Germinal center (tissue), 1 donor: ENCODE data around the gene MYO18A.

ENCODE experiments used
- DNase-seq: peaks from one replicate; pipeline ENCODE4 v3.0.0; 2012; ENCODE audit warnings: mixed read lengths, low spot score

Gene MYO18A

DNA sequence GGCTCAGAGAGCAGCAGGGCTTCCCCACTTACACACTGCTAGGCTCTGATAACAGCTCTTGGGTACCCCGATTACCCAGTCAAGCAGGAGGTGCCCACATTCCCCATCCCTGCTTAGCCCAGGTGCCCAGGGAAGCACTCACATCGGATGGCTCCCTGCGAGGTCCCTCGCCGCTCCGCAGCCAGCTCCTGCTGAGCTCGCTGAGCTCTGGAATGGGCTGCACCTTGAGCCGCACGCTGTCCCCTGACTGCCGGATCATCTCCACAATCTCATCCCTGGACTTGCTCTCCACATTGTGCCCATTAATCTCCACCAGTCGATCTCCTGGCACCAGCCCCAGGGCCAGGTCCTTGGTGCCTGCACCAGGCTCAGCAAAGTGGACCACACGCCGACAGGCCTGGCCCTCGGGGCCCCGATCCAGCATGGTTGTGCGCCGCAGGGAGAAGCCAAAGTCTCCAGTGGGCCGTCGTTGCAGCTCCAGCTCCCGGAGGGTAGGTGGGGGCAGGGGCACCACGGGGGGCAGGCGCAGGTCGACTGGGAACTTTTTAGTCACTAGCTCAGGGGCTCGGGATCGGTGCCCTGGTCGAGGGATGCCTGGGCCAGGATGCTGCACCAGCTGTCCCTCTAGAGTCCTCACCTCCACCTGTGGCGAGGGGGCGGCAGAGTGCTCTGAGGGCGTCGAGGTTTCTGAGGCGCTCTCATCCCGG, 14.2 kb downstream of the MYO18A start:
- no peak for DNase-seq

DNA sequence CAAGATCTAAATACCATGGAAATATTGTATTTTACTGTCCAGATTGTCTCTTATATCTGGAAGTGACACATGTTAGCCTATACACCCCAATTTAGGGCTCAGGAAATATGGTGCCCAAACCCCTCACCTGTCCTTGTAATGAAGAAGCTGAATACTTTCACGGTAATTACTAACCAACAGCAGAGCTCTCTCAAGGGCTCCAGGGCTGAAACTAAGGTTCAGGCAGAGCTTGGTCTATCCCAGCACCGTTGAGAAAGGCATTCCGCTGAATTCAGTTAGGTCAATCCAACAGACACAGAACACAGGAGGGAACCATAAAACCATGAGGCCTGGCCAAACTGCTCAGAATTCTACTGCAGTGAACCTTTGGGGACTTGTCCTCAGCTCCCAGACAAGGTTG, 14.9 kb downstream of the MYO18A start:
- no peak for DNase-seq

DNA sequence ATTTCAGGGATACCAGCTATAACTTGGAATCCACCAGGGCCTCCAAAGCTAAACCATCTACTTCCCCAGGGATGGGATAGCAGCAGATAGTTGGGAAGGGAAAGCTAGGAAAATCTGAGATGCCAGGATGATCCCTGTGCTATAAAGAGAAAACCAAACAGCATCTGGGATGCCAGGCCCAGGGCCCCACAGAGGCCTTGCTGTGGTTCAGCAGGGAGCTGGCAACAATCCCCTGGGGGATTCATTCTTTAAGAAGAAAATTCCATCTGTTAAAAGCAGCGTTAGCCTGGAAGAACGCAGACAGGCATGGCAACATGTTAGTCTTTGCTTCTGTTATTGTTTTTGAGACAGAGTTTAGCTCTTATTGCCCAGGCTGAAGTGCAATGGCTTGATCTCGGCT, 16.6 kb downstream of the MYO18A start:
- DNase-seq = no peak

DNA sequence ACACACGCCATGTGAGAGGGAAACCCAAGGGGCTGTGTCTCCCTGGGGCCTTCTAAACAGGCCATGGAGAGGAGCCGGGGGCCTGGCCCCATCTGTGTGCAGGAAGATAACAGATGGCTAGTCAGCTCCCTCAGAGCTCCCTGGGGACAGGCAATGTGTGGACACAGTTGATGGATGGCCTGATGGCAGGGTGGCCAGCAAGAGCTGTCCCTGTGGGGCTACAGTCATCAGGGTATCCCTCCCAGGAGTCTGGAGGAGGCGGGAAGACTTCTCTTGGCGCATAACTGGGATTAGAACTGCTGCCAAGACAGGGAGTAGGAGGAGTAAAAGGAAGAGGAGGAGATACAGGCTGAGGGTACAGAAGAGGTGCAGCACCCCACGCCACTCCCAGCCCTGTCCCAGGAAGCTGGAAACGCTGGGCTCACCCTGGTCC, 17.3 kb downstream of the MYO18A start:
- DNase-seq = no peak

DNA sequence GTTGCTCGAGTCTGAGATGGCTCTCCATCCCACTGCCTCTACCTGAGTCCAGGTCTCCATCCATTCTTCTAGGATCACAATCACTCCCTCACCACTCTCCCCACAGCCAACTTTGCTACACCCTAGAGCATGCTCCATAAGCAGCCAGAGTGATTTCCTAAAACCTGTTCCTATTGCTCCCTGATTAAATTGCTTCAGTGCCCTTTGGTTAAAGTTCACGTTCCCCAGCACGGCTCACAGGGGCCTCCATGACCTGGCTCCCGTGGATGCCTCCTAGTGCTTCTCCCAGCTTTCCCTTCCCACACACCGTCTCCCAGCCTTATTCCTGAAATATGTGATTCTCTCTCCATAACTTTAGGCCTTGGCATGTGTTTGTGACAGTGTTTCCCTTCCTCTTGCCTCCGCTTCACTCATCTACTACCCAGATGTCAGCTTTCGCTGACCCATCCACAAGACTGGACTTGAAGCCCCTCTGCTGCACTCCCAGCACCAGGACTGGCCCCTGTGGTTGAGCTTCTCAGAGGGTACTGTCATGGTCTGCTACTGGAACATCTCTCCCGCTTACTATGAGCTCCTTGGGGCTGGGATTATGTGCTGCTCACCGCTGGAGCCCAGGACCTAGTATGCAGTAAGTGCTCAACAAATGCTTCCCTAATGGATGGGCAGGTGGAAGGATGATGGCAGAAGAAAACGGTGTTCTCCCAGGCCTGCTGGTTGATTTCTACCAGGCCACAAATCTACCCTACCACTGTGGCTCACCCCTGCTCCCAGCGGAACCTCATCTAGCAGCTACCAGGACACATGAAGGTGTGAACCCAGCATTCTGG, 17.9 kb downstream of the MYO18A start:
- DNase-seq = no peak

DNA sequence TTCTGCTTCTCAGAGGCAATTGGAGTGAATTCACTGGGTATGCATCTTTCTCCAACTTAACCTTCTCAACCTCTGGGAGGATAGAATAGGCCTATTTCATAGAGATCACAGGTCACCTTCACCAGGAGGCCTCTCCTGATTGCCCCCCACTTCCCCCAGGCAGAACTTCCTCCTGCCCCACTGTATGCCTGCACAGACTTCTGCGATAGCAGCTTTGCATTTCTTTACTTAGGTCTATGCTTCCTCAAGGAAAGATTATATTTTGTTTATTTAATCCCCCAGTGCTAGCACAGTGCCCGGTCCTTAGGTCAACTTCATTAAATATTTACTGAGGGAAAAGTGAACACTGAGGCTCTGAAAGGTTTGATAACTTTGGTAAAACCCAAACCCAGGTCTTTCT, 19.9 kb downstream of the MYO18A start:
- DNase-seq = no peak

DNA sequence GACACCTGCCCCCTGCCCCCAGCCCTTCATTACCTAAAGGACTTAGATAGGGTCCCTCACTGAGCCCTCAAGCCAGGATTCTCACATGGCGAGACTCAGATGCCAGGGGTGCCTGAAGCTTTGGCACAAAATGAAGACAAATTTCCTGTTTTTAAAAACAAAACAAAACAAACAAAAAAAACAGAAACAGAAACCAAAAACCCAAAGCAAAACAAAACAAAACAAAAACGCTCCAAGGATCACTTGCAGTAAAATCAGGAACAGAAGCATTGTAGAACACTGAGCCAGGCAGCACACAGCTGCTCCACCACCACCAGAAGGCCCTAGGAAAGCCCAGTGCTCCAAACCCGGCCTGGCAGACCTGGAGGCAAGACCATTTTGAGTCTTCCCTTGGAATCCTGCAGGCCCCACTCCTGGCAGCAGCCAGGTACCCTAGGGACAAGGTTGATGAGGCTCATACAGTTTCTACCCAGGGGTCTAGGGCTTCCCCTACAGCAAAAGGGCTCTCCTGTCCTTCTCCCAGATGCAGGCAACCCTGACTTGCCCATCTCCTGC, 20.8 kb downstream of the MYO18A start:
- DNase-seq = no peak

DNA sequence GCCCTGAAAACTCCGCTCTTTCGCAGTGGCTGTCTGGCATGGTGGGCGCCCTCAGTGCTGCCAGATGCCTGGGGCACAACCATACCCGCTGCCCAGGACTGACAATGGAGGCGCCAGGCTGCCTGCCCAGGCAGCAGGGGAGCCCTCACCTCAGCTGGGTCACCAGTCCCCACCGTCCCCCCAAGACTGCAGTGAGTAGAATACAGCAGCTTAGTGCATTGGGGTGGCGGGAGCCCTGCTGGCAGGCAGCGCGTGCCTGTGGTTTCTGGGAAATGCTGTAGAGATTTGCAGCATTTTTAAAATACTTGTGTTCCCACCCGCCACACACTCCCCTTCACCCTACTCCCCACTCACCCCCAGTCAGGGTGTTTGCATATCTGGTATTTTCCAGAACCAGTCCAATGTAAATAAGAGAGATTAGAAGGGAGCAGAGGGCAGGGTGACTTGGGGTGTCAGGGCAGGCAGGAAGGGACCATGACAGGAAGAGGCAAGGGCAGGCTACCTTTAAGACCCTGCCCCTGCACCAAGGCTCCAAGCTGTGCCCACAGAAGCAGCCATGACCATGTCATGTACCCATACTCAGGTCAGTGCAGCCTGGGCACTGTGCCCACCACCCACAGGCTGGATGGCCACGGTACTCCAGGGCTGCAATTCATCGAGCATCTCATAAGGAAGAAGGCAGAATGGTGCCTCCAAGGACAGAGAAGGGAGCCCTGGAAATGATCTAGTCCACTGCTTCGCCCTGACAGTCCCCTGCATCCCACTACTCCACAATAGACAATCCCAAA, 21.5 kb downstream of the MYO18A start:
- no peak for DNase-seq

DNA sequence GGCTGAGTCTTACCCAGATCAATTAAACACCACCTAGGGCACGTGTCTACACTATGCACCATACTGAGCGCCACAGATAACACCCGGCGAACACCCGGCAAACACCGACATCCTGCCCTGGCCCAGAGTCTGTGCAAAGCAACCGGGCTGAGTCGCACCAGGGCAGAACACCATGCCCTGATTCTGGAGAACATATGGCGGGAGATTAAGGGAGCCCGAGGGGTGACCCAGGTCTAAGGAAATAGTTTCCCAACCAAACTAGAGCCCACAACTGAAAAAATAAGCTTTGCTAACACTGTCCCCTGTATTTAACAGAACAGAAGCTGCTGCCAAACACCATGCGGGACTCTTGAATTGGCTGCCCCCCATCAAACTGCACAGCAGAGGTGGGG, 22.1 kb downstream of the MYO18A start:
- no peak for DNase-seq

DNA sequence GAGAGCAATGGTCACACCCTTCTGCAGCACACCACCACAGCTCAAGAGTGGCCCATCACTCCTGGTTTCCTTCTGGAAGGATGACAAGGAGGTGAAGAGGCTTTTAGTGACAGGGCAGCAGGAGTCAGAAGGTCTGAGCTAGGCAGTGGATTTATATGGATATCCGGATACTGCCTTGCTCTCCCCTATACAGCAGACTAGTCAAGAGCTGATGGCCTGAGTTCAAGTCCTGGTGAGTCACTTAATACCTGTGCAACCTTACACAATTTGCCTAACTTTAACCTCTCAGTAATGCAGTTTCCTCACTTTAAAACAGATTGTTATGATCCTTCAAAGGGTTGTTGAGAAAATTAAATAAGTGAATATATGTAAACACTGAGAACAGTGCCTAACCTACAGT, 22.9 kb downstream of the MYO18A start:
- DNase-seq = no peak

DNA sequence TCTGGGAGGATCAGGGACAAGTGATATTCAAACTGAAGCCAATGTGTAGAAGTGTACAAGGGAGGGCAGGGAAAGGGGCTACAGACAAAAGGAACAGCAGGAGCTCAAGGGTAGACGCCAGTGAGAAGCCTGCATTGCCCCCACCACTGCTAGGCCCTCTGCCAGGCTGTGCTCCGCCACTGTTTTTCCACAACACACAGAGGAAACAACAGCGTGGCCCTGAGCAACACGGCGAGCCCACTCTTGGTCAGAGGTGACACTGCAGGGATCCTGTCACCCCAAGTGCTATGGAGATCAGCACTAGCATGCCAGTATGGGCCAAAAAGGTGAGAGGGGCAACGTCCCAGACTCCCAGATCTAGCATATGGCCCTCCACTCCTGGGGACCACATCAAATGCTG, 23.4 kb downstream of the MYO18A start:
- DNase-seq = no peak

DNA sequence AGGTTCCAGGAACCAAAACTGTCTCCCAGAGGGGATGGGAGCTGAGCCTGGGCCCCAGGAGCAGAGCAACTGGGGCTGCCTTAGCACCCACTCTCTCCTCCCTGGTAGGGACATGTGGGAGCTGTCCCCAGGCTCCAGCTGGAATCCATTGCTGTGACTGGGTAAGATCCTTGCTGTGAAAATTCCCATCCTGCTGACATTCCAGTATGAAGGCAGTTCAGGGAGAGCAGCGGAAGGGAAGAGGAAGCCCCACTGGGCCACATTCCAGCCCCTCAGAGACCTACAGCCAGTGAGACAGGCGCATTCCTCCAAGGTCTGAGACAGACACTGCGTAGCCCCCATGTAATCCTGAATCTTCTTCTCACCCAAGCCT, 24.2 kb downstream of the MYO18A start:
- no peak for DNase-seq

DNA sequence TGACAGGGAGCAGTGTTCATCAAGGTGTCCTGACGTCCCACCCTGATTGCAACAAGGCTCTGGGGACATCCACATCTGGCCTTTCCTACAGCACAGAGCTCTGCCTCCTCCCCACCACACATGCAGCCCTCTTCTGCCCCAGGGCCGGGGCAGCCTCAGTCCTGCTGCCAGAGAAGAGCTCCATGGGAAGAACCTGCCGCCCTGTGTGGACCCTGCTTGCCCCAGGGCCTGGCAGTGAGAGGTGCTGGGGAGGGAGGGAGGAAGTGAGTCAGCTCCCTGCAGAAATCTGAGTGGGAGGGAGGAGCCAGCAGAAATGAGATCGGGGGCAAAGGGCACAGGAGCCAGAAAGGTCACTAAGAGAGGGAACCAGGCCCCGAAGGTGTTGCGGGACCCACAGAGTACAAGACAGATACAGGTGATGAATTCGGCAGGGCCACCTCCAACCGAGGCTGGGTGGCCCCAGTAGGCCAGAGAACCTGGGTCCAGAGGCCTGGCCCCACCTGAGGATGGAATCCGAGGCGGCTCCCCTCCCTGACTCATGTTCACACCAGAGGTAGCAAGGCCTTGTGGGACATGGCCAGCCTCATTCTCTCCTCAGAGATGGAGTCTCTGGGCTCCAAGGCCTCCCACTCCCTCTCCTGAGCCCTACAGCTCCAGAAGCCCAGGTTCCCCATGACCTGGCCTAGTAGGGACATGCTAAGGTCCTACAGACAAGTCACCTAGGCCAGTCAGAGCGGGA, 24.8 kb downstream of the MYO18A start:
- no peak for DNase-seq

DNA sequence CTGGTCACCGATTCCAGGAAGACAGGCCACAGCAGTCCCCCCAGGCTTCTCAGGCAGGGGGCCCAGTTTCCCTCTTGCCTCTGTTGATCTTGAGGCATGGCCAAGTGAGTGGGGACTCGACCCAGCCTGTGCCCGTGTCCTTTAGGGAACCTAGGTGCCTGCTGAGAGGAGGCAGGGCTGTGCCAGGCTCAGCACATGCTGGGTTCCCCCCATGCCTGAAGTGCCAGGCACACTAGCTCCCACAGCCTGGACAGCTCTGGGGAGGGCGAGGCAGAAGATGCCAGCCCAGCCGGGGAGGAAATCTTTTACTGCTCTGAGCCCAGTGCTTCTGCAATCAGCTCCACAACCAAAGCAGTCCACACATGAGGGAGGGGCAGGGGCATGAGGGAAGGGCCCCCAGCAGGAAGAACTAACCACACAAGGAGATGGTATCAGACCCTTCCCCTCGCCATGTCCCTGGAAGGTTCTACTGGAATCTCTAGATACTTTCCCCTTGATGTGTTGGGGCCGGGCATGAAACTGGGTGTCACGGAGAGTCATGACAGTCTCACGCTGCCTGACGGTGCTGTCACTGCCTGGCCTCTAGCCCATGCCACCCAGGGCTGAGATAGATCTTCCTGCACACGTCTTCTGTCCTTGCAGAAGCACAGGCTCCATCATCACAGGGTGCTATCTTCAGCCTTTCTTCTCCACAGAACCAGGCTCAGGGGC, 25.5 kb downstream of the MYO18A start:
- DNase-seq = no peak

DNA sequence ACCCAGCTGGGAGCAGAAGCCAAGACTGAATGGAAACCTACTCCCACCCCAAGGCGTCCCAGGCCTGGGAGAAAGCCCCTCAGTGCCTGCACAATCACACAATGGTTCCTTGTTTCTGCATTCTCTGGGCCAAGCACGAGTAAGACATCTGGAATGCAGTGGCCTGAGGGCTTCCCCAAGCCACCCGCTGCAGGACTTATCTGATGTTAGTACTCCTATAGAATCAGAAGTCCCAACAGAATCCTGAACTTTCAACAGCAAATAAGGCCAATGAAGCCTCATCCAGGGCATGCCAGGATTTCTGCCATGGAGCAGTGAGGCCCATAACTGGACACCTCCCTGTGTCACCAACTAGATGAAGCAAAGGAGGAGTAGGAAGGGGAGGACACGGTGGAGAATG, 28.6 kb downstream of the MYO18A start:
- no peak for DNase-seq

DNA sequence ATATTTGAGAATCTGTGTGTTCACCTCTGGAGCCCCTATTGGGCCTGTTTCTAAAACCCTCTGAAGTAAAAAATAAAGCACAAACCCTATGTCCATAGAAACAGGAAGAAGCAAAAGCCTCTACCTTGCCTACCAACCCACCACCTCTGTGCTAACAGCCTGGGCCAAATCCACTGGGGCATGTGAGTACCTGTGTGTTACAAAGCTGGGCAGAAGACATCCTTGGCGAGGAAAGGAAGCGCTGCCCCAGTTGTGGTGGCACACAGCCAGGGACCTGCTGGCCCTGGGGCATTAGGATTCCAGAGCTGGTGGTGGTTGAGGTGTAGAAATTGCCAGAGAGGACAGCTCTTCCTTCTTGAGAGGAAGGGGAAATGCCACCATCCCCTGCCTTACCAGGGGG, 30.0 kb downstream of the MYO18A start:
- DNase-seq = peak; percentile 21

DNA sequence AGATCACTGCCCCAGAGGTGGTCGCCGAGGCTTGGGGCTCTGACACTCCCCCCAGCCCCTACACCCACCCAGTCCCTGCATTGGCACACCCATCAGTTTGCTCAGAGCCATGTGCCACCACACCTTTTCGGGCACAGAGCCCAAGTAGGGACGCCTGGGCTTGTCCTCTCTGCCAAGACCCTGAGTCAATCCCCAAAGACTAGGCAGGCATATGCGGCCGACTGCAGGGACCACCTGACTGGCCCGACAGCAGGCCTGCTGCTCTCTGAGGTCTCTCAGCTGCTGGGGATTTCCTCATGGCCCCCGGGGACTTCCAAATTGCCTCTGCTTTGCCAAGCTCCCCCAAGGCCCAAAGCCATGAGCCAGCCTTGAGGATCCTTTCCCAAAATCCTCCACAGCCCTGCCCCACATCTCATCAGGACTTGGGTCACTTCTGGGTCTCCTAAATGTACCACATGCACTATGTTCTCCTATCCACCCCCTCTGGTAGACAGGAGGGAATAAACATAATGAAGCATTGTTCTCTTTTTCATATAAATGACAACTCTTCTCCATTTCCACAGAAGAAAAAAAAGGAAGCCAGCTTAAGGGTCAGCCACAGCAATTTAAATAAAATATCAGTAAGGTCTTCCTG, 30.6 kb downstream of the MYO18A start:
- DNase-seq = peak; percentile 46

DNA sequence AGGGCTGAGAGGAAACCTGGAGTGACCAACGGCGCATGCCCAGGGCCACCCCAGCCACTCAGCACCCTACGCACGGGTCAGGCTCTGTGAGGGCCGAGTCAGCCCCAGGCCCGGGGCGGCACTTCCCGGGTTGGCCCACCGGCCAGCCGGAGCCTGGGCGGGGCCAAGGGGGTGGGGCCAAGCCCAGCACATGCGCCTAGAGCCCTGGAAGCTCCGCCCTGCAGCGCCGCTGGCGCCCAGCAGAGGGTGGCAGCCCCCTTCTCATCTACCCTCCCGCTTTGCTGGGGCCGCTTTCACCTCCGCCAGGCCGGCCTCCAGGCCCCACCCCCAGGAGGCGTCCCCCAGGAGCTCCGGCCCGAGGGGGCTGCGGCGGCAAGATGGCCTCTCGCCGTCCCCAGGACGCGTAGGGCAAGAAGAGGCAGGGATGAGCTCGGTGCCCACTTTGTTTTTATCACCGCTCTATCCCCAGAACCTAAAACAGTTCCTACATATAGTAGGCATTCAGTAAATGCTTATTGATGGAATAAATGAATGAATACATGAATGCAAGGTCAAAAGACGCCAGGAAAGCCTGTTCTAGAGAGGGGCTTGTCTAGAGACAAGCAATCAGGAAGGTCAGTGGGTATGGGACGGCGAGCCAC, 31.3 kb downstream of the MYO18A start:
- DNase-seq = peak; percentile 95

DNA sequence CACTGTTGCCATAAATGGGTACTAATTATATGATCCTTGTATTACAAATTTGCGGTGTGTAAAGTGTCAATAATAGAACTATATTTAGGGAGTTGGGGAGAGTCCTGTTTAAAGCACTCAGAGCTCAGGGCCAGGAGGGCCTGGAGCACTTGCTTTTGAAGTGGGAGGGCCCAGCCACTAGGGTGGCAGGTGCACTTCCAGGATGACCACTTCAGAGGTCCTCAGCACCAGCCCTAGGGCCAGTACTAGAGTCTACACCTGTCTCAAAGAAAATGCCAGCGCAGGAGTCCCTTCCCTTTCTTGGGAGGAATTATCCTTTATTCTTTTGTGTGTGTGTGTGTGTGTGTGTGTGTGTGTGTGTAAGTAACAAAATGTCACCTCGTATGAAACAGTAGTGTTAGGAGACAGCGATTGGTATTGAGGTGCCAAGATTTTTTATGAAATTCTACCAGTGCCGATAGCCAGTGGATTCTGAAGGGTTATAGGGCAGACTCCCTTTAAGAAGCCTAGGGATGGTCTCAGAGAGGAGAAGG, 31.9 kb downstream of the MYO18A start:
- no peak for DNase-seq

DNA sequence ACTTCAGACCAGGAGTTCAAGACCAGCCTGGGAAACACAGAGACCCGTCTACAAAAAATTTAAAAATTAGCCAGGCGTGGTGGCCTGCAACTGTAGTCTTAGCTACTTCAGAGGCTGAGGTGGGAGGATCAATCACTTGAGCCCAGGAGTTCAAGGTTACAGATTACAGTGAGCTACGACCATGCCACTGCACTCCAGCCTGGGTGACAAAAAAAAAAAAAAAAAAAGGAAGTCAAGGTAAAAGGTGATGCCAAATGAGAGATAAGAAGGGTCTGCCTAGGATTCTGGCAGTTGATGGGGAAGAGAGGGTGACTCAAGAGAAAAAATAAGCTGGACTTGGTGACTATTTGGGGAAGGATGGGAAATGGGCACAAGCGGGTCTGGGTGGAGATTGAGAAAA, 32.5 kb downstream of the MYO18A start:
- no peak for DNase-seq
